GM21619 (cell line): Measurements from ENCODE around the gene CAST.
A peak's percentile ranks its signal among the peaks of the same experiment; 100 is the strongest.

Experiments used
- ATAC-seq: cut with Tn5 transposase; IDR thresholded peaks from one replicate; pipeline ENCODE4 v1.9.1; 2021; ENCODE audit not compliant: unreplicated experiment

The CAST gene

DNA sequence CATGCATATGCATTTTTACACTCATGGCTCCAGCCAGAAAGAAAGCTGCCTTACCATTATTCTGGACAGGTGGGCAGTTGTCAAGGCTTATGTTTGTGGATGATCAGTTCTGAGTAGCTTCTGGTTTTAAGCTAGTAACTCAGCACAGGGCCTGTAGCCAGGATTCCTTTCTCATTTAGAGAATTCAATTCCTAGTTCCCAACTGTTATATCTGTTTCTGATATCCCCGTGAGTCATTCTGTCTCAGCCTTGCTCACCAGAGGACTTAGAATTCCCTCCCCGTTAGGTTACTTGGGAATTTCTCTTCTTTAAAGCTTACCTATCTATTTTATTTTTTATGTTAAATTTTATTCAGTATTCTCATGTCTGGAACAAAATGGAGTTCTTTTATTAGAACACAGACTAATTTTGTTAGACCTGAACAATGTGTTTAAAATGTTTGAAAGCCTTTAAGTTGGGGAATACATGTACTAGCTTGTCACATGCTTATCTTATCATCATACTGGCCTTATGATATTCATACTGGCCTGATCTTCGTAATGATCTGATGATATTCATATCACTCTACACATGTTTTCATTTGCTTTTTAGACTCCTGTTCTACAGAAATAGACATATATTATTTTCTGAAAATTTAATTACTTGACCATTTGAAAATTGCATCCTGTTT is 47.1 kb downstream of the CAST start:
- no peak for ATAC-seq

DNA sequence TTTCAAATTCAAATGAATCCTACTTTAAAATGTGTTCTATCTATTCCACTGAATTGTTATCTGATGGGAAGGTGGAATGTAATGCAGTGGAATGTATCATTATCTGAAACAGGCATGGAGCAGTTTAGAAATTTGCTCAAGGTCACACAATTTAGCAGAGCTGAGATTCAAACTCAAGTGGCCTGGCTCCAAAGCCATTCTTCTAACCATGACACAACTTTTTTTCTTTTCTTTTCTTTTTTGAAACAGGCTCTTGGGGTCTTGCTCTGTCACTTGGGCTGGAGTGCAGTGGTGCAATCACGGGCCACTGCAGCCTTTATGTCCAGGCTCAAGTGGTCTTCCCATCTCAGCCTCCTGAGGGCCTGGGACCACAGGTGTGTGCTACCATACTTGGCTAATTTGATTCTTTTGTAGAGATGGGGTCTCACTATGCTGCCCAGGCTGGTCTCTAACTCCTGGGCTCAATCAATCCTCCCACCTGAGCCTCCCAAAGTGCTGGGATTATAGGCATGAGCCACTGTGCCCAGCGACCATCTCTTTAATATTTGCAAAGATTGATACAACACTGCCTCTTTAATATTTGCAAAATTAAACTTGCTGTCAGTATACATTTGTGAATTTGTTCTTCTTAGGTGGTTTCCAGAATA is 50.0 kb downstream of the CAST start:
- ATAC-seq: no peak

DNA sequence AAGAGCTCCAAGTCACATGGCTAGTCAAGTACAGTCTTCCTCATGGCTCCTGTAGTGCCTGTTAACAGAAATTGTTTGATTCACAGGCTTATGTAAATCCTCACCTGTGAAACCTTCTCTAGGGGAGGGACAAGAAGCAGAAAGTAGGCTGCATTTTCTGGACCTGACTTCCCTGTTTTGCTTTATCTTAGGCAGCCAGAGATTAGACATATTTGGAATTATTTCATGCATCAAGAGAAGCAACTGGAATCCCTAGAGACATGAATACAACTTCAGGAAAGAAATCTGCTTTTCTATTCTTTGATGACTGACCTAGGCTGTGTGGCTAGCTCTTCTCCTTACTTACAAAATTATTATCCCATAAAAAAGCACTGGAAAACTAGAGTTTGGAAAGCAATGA is 52.3 kb downstream of the CAST start:
- ATAC-seq: no peak

DNA sequence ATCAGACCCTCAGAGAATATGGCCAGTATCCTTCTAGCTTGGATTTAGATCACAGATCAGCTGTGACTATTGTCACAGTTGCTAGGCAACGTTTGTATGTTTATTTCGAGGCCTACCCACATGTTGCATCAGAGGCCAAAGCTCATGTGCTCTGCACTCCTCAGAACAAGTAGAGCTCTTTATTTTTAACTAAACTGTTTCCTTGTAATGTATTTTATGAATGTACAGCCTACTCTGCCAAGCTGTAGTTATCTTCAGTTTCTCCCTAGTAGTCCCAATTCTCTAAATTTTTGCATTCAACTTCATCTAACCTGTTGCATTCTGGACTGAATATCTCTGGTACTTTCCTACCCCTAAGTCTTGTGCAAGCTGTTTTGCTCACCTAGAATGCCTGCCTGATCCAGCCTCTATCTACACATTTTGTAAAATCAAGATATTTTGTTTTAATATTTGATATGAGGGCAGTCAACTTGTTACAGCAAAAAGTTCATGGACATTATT is 52.8 kb downstream of the CAST start:
- ATAC-seq: peak; percentile 66

DNA sequence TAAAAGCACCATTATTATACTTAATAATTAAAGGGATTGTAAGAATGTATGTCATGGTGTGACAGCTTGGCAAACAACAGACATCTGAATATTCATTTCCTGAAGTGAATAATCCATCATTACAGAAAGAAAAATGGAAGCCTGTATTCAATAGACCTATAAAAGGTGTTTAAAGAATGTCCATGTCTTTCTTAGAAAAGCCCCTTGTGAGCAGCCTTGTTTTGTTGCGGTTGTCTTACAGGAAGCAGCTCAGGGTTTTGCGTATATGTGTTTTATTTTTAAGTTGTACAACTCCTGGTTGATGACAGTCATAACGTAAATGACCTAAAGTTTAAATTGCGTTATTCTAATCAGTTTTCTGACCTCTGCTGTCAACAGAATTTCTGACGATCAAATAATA is 53.8 kb downstream of the CAST start:
- no peak for ATAC-seq

DNA sequence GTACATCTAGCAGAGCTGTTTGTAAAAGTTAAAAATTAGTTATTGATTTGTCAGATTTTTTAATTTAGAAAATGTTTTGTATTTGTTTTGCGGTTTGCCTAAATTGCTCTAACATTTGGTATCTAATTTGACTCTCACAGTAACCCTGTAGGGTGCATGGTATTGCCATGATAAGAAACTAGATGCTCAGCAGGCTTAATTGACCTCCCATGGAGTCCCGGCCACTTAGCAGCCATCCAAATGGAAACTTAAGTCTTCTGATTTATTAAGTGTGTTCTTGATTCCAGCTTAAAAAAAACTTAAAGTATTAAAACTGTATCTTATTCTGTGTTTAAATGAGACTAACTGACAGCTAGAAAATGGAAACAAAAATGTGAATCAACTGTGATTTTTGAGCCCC is 54.5 kb downstream of the CAST start:
- no peak for ATAC-seq

DNA sequence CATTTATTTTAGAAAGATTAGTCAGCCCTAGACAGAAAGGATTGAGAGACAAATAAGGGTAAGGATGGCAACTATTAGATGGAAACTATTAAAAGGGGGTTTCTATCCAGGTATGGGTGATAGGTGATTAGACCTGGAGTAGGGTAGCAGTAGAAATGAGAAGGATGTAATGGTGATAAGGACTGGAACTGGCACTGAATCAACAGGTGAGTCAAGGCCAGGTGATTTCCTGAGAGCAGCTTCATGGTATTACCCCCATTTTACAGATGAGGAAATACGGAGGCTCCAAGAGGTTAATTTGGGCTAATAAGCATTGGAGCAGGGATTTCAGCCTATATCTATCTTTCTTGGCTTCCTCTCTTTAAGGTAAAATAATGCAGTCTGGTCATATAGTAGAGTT is 55.7 kb downstream of the CAST start:
- ATAC-seq: no peak

DNA sequence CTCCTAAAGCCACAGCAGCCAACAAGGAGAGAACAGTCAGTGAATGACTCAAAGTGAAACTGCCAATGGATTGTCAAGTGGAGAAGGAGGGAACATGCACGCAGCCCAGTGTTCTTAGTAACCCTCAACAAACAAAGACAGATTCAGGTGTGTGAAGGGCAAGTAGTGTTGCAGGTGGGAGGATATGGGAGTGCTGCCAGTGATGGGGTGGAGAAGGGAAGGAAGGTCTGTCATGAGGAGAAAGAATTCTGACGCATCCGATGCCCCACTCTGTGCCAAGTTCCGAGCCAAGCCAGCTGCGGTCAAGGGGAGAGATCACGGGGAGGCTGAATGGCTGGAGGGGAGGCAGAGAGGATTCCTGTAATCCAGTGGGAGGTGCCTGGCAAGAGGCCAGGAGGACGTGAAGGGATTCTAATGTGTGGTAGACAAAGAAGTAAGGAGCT is 56.5 kb downstream of the CAST start:
- ATAC-seq: no peak

DNA sequence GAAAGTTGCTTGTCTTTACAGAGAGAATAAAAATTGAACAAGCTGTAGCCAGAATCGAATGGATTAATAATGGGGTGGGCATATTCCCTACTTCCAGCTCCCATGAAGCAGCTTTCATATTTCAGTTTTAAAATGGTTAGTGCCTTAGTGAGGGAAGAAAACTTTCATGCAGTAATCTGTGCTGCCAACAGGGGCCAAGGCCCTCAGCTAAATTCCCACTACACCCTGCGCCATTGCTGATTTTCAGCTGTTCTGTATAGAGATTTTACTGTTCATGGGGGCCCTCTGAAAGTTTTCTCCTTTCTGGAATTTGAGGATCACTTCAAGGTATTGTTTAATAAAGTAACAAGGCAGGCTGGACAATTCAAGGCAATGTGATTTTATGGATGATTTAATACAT is 58.2 kb downstream of the CAST start:
- no peak for ATAC-seq

DNA sequence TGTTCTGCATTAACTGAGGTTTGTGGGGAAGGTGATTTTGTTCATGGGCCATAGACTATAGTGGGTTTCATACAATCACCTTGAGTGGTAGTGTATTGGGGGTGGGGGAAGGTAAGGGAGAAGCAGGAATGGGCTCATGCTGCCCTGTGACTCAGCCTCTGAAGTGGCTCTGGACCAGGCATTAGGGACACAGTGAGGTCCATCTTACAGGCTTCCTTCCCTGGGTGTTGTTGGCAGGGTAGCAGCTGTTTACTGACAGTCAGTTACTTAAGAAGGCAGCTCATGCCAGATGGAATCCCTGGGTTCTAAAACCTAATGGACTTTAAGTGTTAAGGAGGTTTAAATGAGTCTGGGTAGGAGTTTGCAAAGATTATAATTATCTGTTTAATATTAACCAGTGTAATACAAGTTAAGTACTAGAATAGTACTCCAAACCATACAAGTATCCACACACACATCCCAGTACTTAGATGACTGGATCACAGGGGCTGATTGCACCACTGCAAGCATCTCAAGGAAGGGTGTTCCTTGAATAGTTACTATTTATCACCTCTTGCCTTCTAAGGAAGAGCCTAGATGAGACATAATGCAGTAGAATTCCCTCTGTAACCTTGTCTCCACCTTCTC is 59.3 kb downstream of the CAST start:
- ATAC-seq: no peak

DNA sequence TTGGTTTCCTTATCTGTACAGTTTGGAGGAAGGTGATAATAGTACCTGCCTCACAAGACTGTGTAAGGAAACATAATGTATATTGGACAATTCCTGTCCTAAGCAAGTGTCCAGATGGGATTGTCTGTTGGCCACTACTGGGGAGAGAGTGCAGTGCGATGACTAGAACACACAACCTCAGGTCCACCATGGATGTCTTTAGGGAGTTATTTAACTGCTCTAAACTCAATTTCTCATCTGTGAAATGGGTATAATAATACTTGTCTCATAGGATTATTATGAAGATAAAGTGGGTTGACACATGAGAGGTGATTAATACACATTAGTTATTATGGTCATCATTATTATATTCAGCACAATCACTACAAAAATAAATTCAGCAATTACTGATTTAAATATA is 63.1 kb downstream of the CAST start:
- no peak for ATAC-seq

DNA sequence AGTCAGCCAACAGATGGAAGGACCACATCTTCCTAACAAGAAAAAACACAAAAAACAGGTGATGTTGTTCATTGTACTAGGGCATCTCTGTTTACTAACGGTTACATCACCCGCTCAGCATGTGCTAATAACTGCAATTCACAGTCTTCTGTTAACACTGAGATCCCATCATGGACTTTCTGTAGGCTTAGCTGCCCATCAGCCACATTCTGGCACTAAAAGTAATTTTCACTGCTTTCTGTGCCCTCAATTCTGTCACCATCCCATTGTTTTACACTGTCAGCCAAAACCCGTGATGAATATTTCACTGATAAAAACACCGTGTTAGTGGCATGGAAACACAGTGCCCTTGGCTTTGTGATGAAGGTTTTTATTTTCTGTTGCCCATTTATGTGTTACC is 64.6 kb downstream of the CAST start:
- ATAC-seq: no peak

DNA sequence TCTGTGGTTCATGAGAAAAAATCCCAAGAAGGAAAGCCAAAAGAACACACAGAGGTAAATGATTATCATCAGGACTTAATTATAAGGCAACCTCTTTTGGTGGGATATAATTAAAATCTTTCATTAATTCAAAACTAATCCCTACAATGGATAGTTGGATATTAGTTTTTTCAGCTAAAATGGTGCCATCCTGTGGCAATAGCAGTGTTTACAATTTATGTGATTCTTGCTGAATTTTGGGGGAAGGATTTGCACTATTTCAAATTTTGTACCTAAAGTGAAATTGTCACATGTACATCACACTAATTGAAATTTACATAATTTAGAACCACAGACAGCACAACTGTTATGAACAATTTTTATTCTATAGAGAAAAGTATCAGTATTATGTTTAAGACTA is 67.0 kb downstream of the CAST start:
- ATAC-seq: no peak

DNA sequence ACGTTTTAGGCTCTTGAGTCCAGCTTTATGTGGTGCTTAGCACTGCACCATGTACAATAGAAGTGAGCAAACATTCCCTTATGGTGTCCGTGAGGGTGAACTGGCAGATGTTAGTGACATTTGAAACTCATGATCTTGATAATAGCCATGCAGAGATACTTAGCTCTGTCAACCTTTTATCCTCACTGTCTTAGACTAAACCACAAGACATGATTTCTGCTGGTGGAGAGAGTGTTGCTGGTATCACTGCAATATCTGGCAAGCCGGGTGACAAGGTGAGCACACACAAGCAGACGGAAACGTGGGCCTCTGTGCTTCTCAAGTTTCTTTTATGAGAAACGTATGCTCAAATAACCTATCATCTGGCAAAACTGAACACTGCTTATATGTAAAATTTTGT is 68.4 kb downstream of the CAST start:
- no peak for ATAC-seq

DNA sequence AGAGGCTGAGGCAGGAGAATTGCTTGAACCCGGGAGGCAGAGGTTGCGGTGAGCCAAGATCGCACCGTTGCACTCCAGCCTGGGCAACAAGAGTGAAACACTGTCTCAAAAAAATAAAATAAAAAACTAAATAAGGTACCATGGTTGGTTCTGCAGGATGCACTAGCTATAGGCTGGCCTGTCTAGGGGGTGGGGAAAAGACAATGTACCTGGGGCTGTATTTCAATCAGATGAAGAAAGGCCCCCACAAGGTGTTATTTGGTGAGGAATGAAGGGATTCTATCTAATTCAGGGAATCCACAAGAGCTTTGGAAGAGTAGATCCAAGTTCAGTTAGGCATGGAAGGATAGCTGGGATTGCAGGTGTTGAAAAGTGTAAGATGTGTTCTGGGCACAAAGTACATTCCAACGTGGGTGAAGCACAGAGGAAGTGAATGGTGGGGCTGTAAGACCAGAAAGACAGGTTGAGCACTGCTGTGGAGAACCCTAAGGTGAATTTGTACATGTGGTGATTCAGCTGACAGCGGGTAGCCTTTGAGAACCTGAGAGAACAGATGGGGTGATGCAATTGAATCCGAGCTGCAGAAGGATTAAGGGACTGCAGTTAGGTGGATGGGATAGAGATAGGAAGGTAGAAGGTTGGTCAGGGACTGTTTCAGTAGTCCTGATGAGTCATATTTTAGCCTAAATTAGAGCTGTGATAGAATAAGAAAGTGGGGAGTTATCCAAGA is 71.8 kb downstream of the CAST start:
- no peak for ATAC-seq

DNA sequence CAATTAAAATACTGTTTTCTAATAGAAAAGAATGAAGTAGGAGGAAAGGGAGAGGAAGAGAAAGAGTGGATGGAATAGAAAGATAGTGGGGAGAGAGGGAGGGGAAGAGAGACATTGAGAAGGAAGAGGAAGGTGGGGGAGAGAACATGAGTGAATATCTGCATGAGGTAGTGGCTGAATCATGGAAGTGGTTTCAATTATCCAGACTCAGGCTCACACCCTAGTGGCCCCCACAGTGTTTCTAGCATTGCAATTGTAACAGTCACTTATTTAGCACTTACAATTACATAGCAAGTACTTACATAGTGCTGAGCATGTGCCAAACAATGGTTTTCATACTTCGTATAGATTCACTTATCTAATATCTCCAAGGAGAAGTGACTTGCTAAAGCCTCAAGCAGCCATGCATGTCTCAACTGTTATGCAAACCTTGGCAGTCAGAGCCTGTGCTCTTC is 72.7 kb downstream of the CAST start:
- no peak for ATAC-seq

DNA sequence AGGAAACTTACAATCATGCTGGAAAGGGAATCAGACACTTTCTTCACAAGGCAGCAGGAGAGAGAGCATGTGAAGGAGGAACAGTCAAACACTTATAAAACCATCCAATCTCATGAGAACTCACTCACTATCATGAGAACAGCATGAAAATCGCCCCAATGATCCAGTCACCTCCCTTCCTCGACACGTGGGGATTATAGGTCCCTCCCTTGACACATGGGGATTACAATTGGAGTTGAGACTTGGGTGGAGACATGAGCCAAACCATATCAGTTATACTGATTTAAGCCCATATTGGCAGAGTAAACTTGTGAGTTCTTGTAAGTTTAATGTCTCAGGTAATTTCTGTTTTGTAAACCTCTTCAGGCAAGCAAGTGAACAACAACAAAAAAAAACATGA is 74.8 kb downstream of the CAST start:
- ATAC-seq: no peak

DNA sequence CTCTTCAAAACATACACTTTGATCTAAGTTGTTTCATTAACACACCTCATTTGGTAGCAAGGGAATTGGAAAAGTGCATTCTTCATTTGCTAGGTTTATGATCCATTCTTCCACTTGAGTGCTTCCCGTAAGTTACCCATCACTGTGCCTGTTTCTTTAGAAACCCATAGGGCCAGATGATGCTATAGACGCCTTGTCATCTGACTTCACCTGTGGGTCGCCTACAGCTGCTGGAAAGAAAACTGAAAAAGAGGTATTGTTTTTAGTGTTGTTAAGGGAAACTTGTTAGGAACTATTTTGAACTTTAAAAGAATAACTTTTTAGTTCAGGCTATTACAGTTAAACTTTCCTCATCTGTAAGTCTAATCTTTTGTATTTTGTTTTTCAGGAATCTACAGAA is 78.9 kb downstream of the CAST start:
- ATAC-seq: no peak

DNA sequence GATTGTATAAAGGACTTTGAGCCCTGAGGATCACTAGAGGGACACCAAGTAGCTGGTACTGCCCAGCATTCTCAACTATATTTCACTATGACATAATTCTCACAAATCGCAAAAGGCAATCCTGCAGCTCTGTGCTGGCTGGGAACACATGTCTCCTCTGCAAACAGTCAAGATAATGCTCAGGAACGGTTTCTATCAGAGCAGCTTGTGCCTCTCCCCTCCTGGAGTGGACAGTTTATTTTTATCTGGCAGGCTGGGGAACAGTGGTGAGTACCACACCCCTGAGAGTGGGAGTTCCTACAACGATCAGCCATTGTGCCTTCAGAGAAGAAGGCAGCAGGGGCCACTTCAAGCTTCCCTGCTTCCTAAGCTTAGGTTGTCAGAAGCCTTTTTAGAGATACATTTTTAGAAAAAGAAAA is 79.7 kb downstream of the CAST start:
- ATAC-seq: no peak

DNA sequence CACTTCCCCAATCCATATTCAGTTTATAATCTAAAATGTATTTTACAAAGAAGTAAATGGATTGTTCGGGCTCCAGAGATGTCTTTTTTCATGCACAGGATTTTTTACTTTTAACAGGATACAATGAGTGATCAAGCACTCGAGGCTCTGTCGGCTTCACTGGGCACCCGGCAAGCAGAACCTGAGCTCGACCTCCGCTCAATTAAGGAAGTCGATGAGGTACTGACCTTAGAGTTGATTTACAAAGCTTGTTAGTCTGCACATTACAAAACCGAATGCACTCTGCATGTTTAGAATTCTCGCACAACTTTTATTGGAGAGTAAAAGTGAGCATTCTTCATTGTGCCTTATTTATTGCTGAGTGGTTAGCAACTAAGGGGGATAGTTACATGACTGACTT is 80.4 kb downstream of the CAST start:
- ATAC-seq: no peak

DNA sequence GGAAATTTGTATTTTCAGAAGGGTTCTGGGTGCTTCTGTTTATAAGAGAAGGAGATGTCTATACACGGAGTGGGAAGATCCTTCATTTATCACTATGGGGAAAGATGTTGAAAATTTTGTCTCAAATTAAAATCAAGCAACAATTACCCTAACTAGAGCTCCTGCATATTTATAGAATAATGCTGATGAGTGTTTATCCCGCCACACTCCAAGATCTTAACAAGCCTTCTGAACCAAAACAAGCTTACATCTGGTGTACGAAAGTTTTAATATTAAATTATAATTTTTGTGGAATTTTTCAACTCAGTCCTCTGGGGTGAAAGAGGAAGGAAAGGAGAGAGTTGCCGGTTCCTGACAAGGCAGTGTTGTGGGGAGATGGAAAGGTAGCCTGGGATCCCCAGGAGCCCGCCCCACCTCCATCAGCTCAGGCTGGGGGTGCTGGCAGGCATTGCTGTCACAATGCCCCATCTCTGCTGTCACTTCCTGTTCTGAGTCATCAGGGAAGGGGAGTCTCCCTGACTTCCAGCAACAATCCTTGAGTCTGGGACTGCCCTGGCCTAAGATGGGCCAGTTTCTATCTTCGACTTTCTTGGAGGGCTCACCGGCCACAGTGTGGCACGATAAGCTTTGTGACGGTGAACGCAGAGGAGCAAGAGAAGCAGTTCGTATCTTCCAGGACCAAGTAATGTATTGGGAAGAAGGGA is 81.0 kb downstream of the CAST start:
- no peak for ATAC-seq
